CD4-positive, alpha-beta T cell treated with Interleukin-4 for 4 hours (primary cell): ENCODE measurements around the gene PHOX2A.
"Not testable (repeated sequence)": the region's sequence is repeated elsewhere in the genome, so short reads cannot be mapped to it uniquely, and the experiment has no call there.

Source experiments
- DNase-seq: peaks from one replicate; pipeline ENCODE4 v3.0.0-alpha.2; 2020

The PHOX2A gene

DNA sequence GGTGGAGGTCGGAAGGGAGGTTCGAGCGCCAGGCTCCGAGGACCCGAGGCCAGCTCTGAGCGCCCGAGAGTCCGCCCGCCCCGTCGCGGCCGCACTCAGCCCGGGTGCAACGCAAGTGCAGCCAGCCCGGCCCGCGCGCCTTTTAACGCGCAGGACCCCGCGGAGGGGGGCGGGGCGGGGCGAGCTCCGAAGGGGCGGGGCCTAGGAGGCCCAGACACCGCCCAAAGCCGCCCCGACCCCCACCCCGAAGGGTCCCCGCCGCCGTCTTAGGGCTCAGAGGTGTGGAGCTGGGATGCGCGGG, at the start of gene PHOX2A:
TSS of gene PHOX2A (minus strand) at position 117 of the 301 bp plus-strand sequence. CDS start 172 bp downstream, outside the sequence.
- no peak for DNase-seq

DNA sequence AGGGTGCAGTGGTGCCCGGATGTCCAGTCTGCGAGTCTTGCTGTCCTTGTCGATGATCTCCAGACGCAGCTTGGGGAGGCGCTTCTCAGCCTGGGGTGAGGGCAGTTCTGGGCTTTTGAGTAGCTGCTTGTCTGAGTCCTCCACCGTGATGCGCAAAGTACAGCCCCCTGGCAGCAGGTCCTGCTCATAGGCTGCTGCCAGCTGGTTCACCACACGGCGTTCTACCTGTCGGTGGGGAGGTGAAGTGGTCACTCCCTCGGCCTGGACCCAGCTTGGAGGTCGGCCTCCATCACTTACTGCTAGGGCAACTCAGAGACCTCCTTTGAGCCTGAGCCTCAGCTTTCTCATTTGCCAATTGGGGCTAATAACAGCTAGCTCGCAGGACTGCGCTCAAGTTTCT, 49.4 kb upstream of the PHOX2A start:
- no peak for DNase-seq

DNA sequence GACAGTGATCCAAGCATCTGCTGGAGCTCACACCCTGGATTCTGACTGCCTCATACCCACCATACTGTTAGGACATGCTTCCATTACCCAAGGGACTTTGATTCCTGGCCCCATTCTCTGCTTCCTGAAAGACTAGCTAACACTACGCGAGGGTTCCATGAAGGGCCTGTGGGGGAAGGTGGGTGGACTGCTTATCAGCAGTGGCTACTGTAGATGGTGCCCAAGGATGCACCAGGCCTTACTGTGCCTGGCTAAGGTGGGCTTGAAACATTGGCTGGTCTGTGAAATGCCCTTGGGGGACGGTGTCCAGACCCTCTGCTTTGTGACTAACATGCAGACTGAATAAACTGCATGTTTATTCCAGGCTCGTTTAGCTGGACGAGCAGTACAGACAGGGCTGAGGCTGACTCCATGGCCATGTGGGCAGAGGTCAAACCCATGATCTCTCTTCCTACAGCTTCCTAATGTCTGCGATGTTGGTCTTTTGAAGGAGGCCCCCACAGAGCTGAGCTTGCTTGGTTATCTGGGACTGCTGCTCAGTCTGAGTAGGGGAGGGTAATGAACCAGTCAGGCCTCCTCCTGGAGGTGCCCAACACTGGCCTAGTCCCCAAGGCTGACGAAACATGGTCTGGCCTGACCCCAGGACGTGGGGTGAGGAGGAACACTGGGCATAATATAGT, 48.3 kb upstream of the PHOX2A start:
- DNase-seq, result no peak

DNA sequence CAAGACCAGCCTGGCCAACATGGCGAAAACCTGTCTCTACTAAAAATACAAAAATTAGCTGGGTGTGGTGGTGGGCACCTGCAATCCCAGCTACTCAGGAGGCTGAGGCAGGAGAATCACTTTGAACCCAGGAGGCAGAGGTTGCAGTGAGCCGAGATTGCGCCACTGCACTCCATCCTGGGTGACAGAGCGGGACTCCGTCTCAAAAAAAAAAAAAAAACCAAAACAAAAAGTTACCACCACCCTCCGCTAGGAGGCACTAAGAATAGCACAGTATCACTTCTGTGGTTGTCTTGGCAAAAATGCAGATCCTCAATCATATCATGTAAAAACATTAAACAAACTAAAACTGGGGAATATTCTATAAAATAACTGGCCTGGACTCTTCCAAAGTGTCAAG, 46.8 kb upstream of the PHOX2A start:
- DNase-seq, result peak; percentile 11

DNA sequence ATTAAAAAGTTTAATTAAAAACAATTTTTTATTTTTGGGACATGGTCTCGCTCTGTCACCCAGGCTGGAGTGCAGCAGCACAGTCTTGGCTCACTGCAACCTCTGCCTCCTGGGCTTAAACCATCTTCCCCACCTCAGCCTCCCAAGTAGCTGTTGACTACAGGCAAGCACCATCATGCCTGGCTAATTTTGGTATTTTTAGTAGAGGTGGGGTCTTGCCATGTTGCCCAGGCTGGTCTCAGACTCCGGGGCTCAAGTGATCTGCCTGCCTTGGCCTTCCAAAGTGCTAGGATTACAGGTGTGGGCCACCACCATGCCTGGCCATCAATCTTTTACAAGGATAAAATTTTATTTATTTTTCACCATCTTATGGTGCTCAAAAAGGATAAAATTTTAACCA, 43.3 kb upstream of the PHOX2A start:
- no peak for DNase-seq

DNA sequence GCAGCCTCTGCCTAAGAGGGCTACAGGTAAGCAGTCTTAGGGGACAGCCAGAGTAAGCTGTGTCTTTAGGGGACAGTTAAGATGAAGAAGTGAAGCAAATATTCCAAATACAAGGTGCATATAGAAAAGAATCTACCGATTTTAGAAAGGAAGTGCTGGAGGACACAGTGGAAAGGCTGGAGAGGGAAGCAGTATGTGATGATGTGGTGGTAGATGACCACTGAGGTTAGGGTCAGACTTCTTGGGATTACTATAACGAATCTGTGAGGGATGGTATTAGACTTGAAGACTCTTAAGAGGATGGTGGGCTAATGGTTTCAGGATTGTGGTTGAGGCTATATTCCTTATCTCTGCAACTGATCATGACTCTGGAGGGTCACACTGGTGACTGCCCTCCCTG, 40.0 kb upstream of the PHOX2A start:
- DNase-seq, result no peak

DNA sequence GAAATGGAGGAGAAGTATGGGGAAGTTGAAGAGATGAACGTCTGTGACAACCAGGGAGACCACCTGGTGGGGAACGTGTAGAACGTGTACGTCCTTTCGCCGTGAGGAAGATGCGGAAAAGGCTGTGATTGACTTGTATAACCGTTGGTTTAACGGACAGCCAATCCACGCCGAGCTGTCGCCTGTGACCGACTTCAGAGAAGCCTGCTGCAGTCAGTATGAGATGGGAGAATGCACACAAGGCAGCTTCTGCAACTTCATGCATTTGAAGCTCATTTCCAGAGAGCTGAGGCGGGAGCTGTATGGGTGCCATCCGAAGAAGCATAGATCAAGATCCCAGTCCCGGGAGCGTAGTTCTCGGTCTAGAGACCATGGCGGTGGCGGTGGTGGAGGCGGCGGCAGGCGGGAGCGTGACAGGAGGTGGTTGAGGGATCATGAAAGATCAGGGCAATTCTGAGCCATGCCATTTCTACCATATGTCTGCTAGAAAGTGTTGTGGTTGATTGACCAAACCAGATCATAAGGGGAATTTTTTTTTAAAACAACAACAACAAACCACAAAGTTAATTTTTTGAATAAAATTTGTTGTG, 36.8 kb upstream of the PHOX2A start:
- DNase-seq, result no peak

DNA sequence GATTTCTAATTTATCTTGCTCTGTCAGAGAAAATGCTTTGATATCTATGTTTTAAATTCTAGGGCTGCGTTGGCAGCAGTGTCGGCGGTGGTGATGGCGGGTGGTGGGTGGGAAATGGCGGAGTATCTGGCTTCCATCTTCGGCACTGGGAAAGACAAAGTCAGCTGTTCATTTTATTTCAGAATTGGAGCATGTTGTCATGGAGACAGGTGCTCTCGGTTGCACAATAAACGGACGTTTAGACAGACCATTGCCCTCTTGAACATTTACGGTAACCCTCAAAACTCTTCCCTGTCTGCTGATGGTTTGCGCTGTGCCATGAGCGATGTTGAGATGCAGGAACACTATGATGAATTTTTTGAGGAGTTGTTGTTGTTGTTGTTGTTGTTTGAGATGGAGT, 36.1 kb upstream of the PHOX2A start:
- no peak for DNase-seq

DNA sequence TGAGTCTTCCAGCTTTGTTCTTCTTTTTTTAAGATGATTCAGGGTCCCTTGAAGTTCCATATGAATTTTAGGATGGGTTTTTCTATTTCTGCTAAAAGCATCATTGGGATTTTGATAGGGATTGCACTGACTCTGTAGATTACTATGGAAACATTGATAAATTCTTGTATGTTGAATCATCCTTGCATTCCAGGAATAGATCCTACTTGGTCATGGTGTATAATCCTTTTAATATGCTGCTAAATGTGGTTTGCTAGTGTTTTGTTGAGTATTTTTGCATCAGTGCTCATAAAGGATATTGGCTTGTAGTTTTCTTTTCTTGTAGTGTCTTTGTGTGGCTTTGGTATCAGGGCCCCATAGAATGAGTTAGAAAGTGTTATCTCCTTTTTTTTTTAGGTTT, 34.9 kb upstream of the PHOX2A start:
- DNase-seq, result no peak

DNA sequence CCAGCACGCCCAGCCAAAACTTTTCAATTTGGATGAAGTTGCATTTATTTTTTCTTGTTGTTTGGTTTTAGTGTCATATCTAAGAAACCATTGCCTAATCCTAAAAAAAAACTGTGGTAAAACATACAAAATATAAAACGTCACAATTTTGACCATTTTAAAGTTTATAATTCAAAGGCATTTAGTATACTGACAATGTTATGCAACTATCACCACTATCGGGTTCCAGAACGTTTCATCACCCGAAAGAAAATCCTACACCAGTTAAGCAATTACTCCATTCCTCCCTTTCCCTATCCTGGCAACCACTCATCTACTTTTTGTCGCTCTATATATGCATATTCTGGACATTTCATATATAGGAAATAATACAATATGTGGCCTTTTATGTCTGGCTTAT, 30.5 kb upstream of the PHOX2A start:
- no peak for DNase-seq

DNA sequence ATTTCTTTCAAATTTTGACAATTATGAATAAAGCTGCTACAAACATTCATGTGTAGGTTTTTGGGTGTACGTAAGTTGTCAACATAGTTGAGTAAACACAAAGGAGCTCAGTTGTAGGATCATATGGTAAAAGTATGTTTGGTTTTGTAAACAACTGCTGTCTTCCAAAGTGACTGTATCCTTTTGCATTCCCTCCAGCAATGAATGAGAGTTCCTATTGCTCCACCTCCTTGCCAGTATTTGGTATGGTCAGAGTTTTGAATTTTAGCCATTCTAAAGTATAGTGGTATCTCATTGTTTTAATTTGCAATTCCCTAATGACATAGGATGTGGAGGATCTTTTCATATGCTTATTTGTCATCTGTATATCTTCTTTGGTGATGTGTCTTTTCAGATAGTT, 28.0 kb upstream of the PHOX2A start:
- no peak for DNase-seq

DNA sequence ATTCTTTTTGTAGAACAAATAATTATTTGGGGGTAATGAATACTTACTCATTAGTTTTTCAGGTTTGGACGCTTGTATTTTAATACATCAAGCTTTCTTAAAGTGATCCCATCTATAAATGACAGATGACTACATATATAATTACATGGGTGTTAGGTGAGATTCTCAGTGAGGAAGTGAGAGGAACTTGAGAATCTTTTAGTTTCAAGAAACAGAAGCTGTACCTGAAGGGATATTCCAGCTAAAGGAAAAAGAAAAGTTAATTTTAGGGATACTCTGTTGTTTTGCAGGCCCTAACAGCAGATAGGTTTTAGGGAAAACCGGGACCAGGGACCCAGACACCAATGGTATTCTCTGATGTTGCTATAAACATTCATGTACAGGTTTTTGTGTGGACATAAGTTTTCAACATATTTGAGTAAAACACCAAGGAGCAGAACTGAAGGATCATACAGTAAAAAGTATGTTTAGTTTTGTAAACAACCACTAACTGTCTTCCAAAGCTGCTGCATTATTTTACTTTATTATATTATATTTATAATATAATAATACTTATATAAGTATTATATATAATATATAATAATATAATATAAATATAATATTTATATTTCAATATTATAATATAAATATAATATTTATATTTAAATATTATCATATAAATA, 24.1 kb upstream of the PHOX2A start:
- DNase-seq, result no peak

DNA sequence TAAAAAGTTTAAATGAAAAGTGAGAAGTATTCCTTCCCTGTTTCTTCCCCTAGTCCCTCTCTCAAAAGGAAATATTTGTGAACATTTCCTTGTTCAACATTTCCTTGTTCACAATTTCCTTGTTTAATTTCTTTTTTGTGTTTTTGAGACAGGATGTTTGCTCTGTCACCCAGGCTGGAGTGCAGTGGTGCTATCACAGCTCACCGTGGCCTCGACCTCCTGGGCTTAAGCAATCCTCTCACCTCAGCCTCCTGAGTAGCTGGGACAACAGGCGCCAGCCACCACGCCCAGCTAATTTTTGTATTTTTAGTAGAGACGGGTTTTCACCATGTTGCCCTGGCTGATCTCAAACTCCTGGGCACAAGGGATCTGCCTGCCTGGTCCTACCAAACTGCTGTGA, 23.0 kb upstream of the PHOX2A start:
- not testable (repeated sequence) for DNase-seq

DNA sequence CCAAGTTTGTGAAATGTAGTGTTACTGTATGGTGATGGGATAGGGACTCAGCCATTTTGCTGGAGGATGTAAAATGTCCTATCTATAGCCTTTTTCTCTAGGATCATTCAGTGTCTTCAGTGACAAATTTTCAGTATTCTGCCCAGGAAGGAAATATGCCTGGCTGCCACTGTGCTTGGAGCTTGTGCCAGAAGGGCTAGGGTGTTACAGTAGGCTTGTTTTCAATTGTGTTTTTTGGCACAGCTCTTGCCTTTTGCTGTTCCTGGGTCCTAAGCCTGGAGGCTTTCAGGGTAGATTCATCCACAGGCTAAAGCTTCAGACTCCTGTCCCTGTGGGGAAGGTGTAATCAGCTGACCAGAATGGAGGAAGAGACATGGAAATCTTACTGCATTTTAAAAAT, 22.0 kb upstream of the PHOX2A start:
- DNase-seq, result no peak

DNA sequence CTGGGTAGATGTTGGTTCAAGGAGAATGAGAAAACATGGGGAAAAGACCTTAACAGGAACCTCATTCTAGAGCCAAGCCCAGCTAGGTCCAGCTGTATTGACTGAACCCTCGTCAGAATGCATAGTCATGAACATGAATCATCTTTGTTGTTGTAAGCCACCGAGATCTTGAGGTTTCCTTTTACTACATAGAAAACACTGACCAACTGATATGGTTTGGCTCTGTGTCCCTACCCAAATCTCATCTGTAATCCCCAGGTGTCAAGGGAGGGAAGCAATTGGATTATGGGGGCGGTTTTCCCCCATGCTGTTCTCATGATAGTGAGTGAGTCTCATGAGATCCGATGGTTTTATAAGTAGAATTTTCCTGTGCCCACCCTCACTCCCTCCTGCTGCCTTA, 19.4 kb upstream of the PHOX2A start:
- no peak for DNase-seq

DNA sequence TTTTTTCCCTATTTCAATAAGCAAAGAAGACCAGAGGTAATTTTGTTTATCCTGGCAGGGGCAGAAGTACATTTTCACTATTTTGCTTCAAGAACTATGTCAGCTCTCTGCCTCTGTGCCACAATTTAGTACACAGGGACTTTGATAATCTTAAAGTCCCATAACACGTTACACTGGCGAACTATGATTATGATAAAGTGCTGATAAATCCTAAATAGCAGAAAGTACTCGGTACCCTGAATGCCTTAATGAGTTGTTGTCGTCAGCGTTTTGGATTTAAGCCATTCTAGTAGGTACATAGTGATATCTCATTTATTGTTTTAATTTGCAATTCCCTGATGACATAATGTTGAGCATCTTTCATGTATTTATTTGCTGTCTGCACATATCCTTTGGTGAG, 16.6 kb upstream of the PHOX2A start:
- DNase-seq, result no peak

DNA sequence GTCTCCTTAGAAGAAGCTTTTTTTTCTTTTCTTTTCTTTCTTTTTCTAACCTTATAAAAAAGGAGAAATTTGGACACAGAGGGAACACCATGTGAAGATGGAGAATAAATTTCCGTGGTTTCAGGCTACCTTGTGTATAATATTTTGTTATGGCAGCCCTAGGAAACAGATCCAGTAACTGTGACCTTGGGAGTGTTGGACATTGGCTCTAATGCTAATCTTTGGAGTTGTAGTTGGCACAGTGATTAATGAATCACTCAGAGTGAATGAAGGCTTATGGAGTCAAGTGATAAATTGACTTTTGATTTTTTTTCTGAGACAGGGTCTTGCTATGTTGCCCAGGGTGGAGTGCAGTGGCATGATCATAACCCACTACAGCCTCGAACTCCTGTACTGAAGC, 15.5 kb upstream of the PHOX2A start:
- DNase-seq, result no peak

DNA sequence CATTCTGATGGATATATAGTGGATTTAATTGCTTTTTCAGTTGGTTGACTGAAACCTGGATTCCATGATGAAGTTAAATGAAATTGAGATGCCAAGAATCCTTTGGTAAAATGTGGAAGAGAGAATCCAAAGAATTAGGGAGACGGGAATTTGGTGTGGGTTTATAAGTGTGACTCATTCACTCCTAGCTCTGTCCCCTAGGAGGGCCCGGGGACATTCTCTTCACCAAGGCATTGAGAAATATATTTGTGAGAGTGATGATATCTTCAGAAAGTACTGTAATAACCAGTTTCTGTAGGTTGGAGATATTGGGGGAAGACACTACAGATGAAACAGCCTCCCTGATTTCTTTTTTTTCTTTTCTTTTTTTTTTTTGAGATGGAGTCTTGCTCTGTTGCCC, 13.6 kb upstream of the PHOX2A start:
- DNase-seq, result no peak

DNA sequence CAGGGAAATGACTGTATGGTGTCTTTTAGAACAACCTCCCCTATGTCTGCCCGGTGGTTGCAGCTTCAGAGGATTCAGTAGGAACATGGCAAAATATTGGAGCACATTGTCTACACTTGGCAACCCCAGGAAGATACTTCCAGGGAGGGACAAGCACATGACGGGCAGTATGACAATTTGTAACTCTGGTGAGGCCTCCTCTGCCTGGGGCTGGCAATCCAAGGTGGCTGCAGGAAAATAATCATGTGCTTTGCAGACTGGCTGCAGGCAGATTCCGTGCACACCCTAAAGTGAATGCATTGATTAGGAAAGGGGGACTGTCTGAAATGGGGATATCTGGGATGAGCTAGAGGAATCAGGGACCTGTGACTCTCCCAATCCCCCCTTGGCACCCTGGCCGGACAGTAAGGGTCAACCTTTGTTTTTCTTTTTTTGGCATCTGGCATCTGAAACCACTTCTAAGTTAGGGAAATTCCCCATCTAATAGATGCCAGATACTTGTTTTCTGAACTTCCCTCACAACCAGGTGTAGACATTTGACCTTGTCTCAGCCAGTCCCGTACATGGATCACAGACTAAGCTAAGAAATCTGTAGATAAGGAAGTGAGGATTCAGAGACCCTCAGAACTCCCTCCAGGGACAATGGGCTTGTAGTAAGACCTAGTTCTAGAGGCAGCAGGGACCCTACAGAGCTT, 10.5 kb upstream of the PHOX2A start:
- DNase-seq, result no peak

DNA sequence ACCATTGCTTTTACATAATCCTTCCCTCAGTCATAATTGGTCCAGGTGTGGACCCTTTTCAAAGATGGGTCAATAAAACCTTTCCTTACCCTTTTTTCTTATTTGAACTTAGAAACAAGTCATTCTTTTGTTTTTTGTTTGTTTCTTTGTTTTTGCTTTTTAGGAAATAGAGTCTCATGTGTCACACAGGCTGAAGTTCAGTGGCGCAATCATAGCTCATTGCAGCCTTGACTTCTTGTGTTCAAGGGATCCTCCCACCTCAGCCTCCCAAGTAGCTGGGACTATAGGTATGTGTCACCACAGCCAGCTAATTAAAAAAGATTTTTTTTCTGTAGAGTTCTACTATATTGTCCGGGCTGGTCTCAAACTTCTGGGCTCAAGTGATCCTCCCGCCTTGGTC, 9.4 kb upstream of the PHOX2A start:
- DNase-seq, result no peak

DNA sequence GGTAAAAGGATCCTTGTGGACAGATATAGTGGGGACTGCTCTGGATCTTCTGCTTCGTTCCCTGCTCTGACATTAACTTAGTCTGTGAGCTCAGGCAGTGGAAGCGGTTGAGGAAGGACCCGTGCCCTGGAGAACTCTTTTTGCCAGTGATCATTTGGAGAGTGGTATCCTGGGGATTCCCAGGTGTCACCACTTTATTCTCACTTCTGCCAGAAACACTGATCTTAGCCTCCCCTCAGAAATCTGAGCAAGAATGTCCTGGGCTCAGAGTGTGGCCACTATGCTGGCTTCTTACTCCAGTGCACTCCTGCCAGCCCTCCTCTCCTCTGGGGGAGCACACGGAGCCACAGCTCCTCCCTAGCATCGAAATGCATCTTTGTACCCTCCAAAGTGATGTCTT, 7.6 kb upstream of the PHOX2A start:
- no peak for DNase-seq

DNA sequence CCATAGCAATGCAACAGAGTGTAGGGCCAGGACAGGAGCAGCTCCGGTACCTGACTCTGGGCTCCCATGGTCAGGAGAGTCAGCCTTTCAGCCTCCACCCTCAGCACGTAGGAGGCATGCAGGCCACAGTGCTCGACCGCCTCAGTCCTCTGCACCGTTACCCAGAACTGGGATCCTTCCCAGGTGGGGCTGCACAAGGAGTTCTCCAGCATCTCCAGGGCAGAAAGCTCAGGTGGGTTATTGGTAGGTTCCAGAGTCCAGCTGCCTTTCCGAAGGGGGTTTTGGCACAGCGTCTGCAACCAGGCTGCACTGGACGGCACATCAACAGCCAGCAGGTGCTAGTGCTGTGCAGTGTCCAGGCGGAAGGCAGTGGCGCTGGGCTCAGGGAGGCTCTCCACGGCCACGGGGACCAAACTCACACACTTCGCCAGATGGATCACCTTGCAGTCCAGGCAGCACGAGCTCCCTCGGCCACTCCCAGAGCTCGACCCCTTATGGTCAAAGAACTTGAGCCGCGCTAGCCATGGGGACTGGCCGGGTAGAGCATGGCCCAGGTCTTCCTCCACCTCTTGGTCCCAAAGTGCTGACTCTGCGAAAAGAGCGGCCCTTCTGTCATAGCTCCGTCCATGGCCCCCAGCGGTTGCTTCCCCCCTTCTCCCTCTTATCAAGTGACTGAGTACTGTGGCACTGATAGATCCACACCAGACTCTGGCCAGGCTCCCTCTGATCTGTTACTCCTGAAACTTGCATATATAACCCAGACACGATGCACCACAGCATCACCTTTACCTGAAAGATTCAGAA, 6.9 kb upstream of the PHOX2A start:
- DNase-seq, result no peak

DNA sequence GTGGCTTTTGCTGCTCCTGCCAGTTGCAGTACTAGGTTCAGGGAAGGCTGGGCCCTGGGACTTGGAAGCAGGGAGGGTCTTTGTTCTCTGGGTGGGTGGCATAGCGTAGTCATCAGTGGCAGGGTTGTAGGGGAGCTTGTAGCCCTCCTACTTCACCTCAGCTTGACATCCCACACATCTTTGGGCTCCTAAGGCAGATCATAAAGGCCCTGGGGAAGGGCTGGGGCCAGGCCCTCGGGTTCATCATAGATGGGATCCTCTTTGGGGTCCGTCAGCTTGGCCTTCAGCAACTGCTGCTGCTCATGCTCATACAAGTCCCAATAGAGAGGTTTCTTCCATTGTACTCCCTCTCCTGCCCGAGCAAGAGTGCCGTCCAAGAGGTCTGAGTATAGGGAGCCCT, 6.0 kb upstream of the PHOX2A start:
- no peak for DNase-seq
